22Rv1 (cell line): ENCODE results near the gene GAS6.

Experiments
- CTCF ChIP-seq: fragments of 450-650 bp; IDR thresholded peaks from 2 replicates; pipeline ENCODE4 v1.5.1; 2017; ENCODE audit warnings: mild to moderate bottlenecking
- ZFX ChIP-seq: fragments of 450-650 bp; IDR thresholded peaks from 2 replicates; pipeline ENCODE4 v1.6.1; 2017; ENCODE audit warnings: antibody characterized with exemption, borderline replicate concordance

GRCh38 chr13:113875429-113875815, 11.5 kb upstream of the GAS6 start:
- TF ChIP-seq CTCF (no peak), ZFX (no peak)
